ENCODE data around the gene SAXO2.

- TF ChIP-seq POLR2A (IDR thresholded peaks at IDR 0.05; ENCODE audit: low read depth, low read length) (no peak), CTCF (IDR thresholded peaks at IDR 0.05; ENCODE audit: extremely low read depth in 1 of 2, insufficient read depth in 1 of 2, low read depth in 1 of 2, low read length in 2 of 2) (no peak), EZH2 (IDR thresholded peaks at IDR 0.05; ENCODE audit: borderline replicate concordance, low read depth, low read length, severe bottlenecking) (no peak), POLR2AphosphoS5 (IDR thresholded peaks at IDR 0.05; ENCODE audit: insufficient read depth, low read depth, low read length) (no peak), MYC (IDR thresholded peaks at IDR 0.05; ENCODE audit: low read depth, low read length) (no peak), FOS (IDR thresholded peaks at IDR 0.05; ENCODE audit: borderline replicate concordance, insufficient read depth, low read length) (no peak), GATA2 (IDR thresholded peaks at IDR 0.05; ENCODE audit: insufficient read depth, insufficient read length, low read depth, low read length) (no peak)
- TF ChIP-seq, protein P1, sequence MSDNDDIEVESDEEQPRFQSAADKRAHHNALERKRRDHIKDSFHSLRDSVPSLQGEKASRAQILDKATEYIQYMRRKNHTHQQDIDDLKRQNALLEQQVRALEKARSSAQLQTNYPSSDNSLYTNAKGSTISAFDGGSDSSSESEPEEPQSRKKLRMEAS (IDR thresholded peaks at IDR 0.05; ENCODE audit: insufficient read depth, insufficient read length), result no peak
Observed at GRCh38 chr15:82239685-82240391, 22.8 kb upstream of the SAXO2 start.
